Spleen (tissue), 11 donors: ENCODE results near the gene RAB23. TPM values are rescaled to one million over a fixed set of nuclear protein-coding genes. Genes with fewer than 3 reads are reported as not detected.

ENCODE experiments used
- DNase-seq: peaks from one replicate; pipeline ENCODE4 v3.0.0-alpha.2; 2020
- H3K27ac ChIP-seq, 8 donors: fragments of 200-600 bp; sonication (generic) in 7 of 8; 1 replicate in 4 of 8; 2 replicates in 4 of 8; pipeline versions ENCODE4 v1.5.0 to v1.8.0; 2016 to 2021; ENCODE audit warnings: inconsistent platforms in 4 of 8, mild to moderate bottlenecking in 4 of 8, moderate library complexity in 1 of 8
- H3K27me3 ChIP-seq, 7 donors: fragments of 200-600 bp; sonication (generic) in 6 of 7; replicated peaks in 1 of 7; 1 replicate in 4 of 7; 2 replicates in 3 of 7; pipeline versions ENCODE4 v1.5.0 to v1.8.0; 2016 to 2021; ENCODE audit warnings: inconsistent platforms in 3 of 7, mild to moderate bottlenecking in 1 of 7
- H3K36me3 ChIP-seq, 6 donors: fragments of 200-600 bp; sonication (generic) in 5 of 6; 1 replicate in 4 of 6; 2 replicates in 2 of 6; pipeline versions ENCODE4 v1.5.0 to v1.8.0; 2016 to 2021; ENCODE audit warnings: inconsistent platforms in 2 of 6
- H3K4me1 ChIP-seq, 6 donors: fragments of 200-600 bp; sonication (generic) in 5 of 6; 1 replicate in 3 of 6; 2 replicates in 3 of 6; pipeline versions ENCODE4 v1.5.0 to v1.8.0; 2016 to 2021; ENCODE audit warnings: inconsistent platforms in 3 of 6
- H3K4me3 ChIP-seq, 8 donors: fragments of 200-600 bp; sonication (generic) in 7 of 8; 1 replicate in 4 of 8; 2 replicates in 4 of 8; pipeline versions ENCODE4 v1.5.0 to v1.8.0; 2016 to 2021; ENCODE audit warnings: inconsistent platforms in 4 of 8, mild to moderate bottlenecking in 4 of 8, moderate library complexity in 2 of 8
- H3K9me3 ChIP-seq, 8 donors: fragments of 200-600 bp; sonication (generic) in 7 of 8; 1 replicate in 4 of 8; 2 replicates in 4 of 8; pipeline versions ENCODE4 v1.5.0 to v1.8.0; 2016 to 2021; ENCODE audit warnings: inconsistent platforms in 4 of 8
- CTCF ChIP-seq, 11 experiments: fragments of 200-600 bp in 7 of 11; fragments of 450-650 bp in 4 of 11; sonication (generic) in 4 of 11; IDR thresholded peaks in 8 of 11; conservative IDR thresholded peaks in 3 of 11; 1 replicate in 7 of 11; 2 replicates in 4 of 11; pipeline versions ENCODE4 v1.4.0 to v1.8.0; 2016 to 2021; ENCODE audit warnings: antibody characterized with exemption in 11 of 11, inconsistent platforms in 4 of 11, mild to moderate bottlenecking in 1 of 11
- POLR2A ChIP-seq, 3 donors: fragments of 450-650 bp; IDR thresholded peaks; one replicate each; pipeline ENCODE4 v1.5.1; 2017; ENCODE audit warnings: antibody characterized with exemption in 3 of 3, mild to moderate bottlenecking in 1 of 3
- POLR2AphosphoS5 ChIP-seq, 3 donors: sonication (generic); formaldehyde crosslinking; IDR thresholded peaks; one replicate each; pipeline ENCODE4 v1.5.1; 2017; ENCODE audit warnings: antibody characterized with exemption in 3 of 3
- WGBS, 5 donors: extraction: QIAGEN DNeasy Blood & Tissue Kit in 3 of 5; methylation state at CpG; one replicate each; pipeline versions ENCODE4 v1.1.5 to v1.1.7; 2013 to 2018; 5-methylcytosine and 5-hydroxymethylcytosine counted together
- intact Hi-C: fragments of 100-400 bp; cut with DNase I; formaldehyde crosslinking; loops from one replicate; pipeline ENCODE4 v1.15.0; 2023; ENCODE audit warnings: low total_unique reads
- polyA plus RNA-seq, 3 donors: library from polyadenylated mRNA; stranded (reverse); fragments of 200-250 nt; gene quantifications; one replicate each; pipeline ENCODE4 v1.2.1, GENCODE V29; 2013
- total RNA-seq, 7 donors: library from RNA; depleted of rRNA in 3 of 7; stranded (reverse); fragments of >200 nt in 3 of 7; fragmentation: NEBNext Ultra II Directional in 4 of 7; extraction: Animal tissue kit (Norgen Biotek cat#: 25700) in 4 of 7; gene quantifications; one replicate each; pipeline versions ENCODE4 v1.1.0 to v1.2.1, GENCODE V29; 2016 to 2021
- donor health status: healthy with polysubstance abuse.
- donor health status: DM: no; HTN: no; CAD: no; lungs with moderate emphysema.
- donor health status: DM: no; HTN: no; CAD: no.
- donor health status: Bipolar disorder and iron deficiency.
- donor health status: healthy.
- donor health status: DM: no; HTN: no; CAD: no.
- donor health status: DM: yes; HTN: yes; CAD: no.

The RAB23 gene
- total and polyA plus RNA-seq, 10 donors, result 0.89 to 3.9 (median 2.1) TPM

- DNase-seq, result peak; percentile 89
- peaks cover 0 to 16% (median 0%) of the 10 kb centered on the region in 7 donors for H3K27me3 ChIP-seq
These were observed 744 bp downstream of the RAB23 start for GRCh38 chr6:57221191-57221935.

GRCh38 chr6:57220083-57220703 lies 1.9 kb downstream of the RAB23 start:
- peaks cover 0 to 16% (median 0%) of the 10 kb centered on the region in 7 donors for H3K27me3 ChIP-seq
- H3K9me3 ChIP-seq, result no peaks in the 10 kb centered on the region
- intact Hi-C loops, result loop anchor here (10.0 kb wide), 1 partner anchor 45 kb away; the partner anchor contains the start of gene BAG2
- H3K36me3 ChIP-seq, result no peaks in the 10 kb centered on the region
- no peak for DNase-seq
- no peak overlapping the region for H3K27ac ChIP-seq
- no peak for TF ChIP-seq POLR2AphosphoS5 (IDR thresholded peaks at IDR 0.05)
- no peak for TF ChIP-seq POLR2A (IDR thresholded peaks at IDR 0.05)
- TF ChIP-seq CTCF (IDR thresholded peaks at IDR 0.05 in 8 of 11, conservative IDR thresholded peaks at IDR 0.05 in 3 of 11), result no peak
- no peak overlapping the region for H3K4me3 ChIP-seq
- WGBS, 5 donors, result 87 to 98% (median 93%) methylated on average over 2 of the region's 2 CpGs
- H3K4me1 ChIP-seq, result peaks cover 0 to 25% (median 13%) of the 10 kb centered on the region in 6 donors

More at GRCh38 chr6:57221191-57221935, 744 bp downstream of the RAB23 start:
- intact Hi-C loops, result loop anchor here (10.0 kb wide), 1 partner anchor 47 kb away; the partner anchor contains the start of gene BAG2
- no peaks in the 10 kb centered on the region for H3K9me3 ChIP-seq
- peaks cover 0 to 25% (median 13%) of the 10 kb centered on the region in 6 donors for H3K4me1 ChIP-seq
- peak overlapping the region in 7 of 8 donors; percentile 18 to 85 (median 75) for H3K27ac ChIP-seq
- WGBS, 5 donors, result 0 to 2% (median 1%) methylated on average over 8 to 38 of the region's 38 CpGs
- no peaks in the 10 kb centered on the region for H3K36me3 ChIP-seq
- TF ChIP-seq POLR2A (IDR thresholded peaks at IDR 0.05) (no peak), POLR2AphosphoS5 (IDR thresholded peaks at IDR 0.05) (no peak), CTCF (IDR thresholded peaks at IDR 0.05 in 8 of 11, conservative IDR thresholded peaks at IDR 0.05 in 3 of 11) (peak in 7 of 11 experiments; percentile 21 to 49 (median 42))
- H3K4me3 ChIP-seq, result peak overlapping the region; percentile 69 to 100 (median 99)

- Histone ChIP-seq H3K36me3 (no peaks in the 10 kb centered on the region), H3K4me1 (peaks cover 0 to 15% (median 5%) of the 10 kb centered on the region in 6 donors), H3K27ac (no peak overlapping the region), H3K27me3 (peaks cover 0 to 6% (median 0%) of the 10 kb centered on the region in 7 donors), H3K9me3 (no peaks in the 10 kb centered on the region), H3K4me3 (no peak overlapping the region)
- no peak for DNase-seq
- intact Hi-C loops, result no loop called here
- TF ChIP-seq POLR2AphosphoS5 (IDR thresholded peaks at IDR 0.05) (no peak), POLR2A (IDR thresholded peaks at IDR 0.05) (no peak), CTCF (IDR thresholded peaks at IDR 0.05 in 8 of 11, conservative IDR thresholded peaks at IDR 0.05 in 3 of 11) (no peak)
- WGBS, 5 donors, result 95 to 99% (median 98%) methylated on average over 11 of the region's 11 CpGs
These were observed 4.8 kb downstream of the RAB23 start for GRCh38 chr6:57217270-57217669.
